HepG2 (cell line): ENCODE measurements around the gene SPACA6.

Source experiments
- AHR ChIP-seq: IDR thresholded peaks from 2 replicates; pipeline ENCODE4 v1.6.1; 2018; ENCODE audit warnings: missing genetic modification reagents, missing compliant biosample characterization
- BCL3 ChIP-seq: sonication (generic); formaldehyde crosslinking; IDR thresholded peaks from 2 replicates; pipeline ENCODE4 v1.5.1; 2020; ENCODE audit warnings: mild to moderate bottlenecking, missing genetic modification reagents, moderate library complexity
- CTCF ChIP-seq: sonication (generic); formaldehyde crosslinking; IDR thresholded peaks from 2 replicates; pipeline ENCODE4 v1.5.0; 2020; ENCODE audit warnings: mild to moderate bottlenecking, missing genetic modification reagents, moderate library complexity
- HCFC1 ChIP-seq: fragments of 150-350 bp; IDR thresholded peaks from 2 replicates; pipeline ENCODE4 v1.6.1; 2014; ENCODE audit warnings: low read depth, low read length
- HDAC6 ChIP-seq: fragments of 200-600 bp; sonication (generic); IDR thresholded peaks from 2 replicates; pipeline ENCODE4 v1.7.0; 2017; ENCODE audit warnings: mild to moderate bottlenecking, antibody characterized with exemption, low read length, low read depth
- MAX ChIP-seq: IDR thresholded peaks from 2 replicates; pipeline ENCODE4 v1.6.1; 2012; ENCODE audit warnings: inconsistent platforms
- ZKSCAN1 ChIP-seq: fragments of 150-350 bp; IDR thresholded peaks from 2 replicates; pipeline ENCODE4 v1.6.1; 2014; ENCODE audit warnings: low read length

- TF ChIP-seq AHR (CRISPR knock-in tag), result no peak
- no peak for TF ChIP-seq MAX
- TF ChIP-seq BCL3, result no peak
- TF ChIP-seq CTCF (CRISPR knock-in tag), result no peak
- no peak for TF ChIP-seq HCFC1
- no peak for TF ChIP-seq HDAC6
- TF ChIP-seq ZKSCAN1, result no peak
Measured at GRCh38 chr19:51676566-51677083, 16.5 kb upstream of the SPACA6 start.
